Measurements from ENCODE around the gene USF2. TPM values are rescaled to one million over a fixed set of nuclear protein-coding genes. Genes with fewer than 3 reads are reported as not detected.
"Not testable (repeated sequence)": the region's sequence is repeated elsewhere in the genome, so short reads cannot be mapped to it uniquely, and the experiment has no call there.

The USF2 gene
- polyA plus RNA-seq, result 10 to 100 TPM in 1 of 3 donors, 1 to 10 TPM in 1, under 1 TPM in 1; 0.29 to 10.4 (median 7.6) TPM

GRCh38 chr19:35268536-35269437, at the start of gene USF2:
TSS of gene USF2 (plus strand) at chr19:35268962. CDS start at chr19:35269102, 140 bp downstream.
- peaks cover 47 to 60% of the 10 kb centered on the region in 2 donors for H3K4me1 Mint-ChIP-seq
- peaks cover 4 to 19% (median 18%) of the 10 kb centered on the region in 3 donors for H3K36me3 Mint-ChIP-seq
- DNase-seq, result peak; percentile 65 to 75 (median 69)
- H3K27ac Mint-ChIP-seq, result peak within 1 kb of the TSS; percentile 92 to 97 (median 96)
- peaks cover 14 to 21% (median 16%) of the 10 kb centered on the region in 3 donors for H3K27me3 Mint-ChIP-seq (ENCODE audit: low read depth in 3 of 3)
- H3K9me3 Mint-ChIP-seq, result no peaks in the 10 kb centered on the region
- peak within 1 kb of the TSS; percentile 93 to 96 (median 94) for H3K4me3 Mint-ChIP-seq

- no peak overlapping the region for H3K4me3 Mint-ChIP-seq
- peaks cover 2 to 8% (median 2%) of the 10 kb centered on the region in 3 donors for H3K27me3 Mint-ChIP-seq (ENCODE audit: low read depth in 3 of 3)
- H3K4me1 Mint-ChIP-seq, result peaks cover 24 to 28% of the 10 kb centered on the region in 2 donors
- peak overlapping the region in 1 of 6 donors; percentile 59 for H3K27ac Mint-ChIP-seq
- H3K36me3 Mint-ChIP-seq, result no peaks in the 10 kb centered on the region
- DNase-seq, result no peak
- H3K9me3 Mint-ChIP-seq, result no peaks in the 10 kb centered on the region
Observed at GRCh38 chr19:35219008-35219407, 49.8 kb upstream of the USF2 start.

GRCh38 chr19:35220315-35220921, 48.3 kb upstream of the USF2 start:
- no peaks in the 10 kb centered on the region for H3K9me3 Mint-ChIP-seq
- H3K4me1 Mint-ChIP-seq, result peaks cover 12 to 13% of the 10 kb centered on the region in 2 donors
- H3K27ac Mint-ChIP-seq, result peak overlapping the region in 2 of 6 donors; percentile 36 to 55
- no peak for DNase-seq
- H3K4me3 Mint-ChIP-seq, result no peak overlapping the region
- no peaks in the 10 kb centered on the region for H3K36me3 Mint-ChIP-seq
- H3K27me3 Mint-ChIP-seq (ENCODE audit: low read depth in 3 of 3), result peaks cover 2 to 8% (median 3%) of the 10 kb centered on the region in 3 donors

GRCh38 chr19:35220973-35221590, 47.7 kb upstream of the USF2 start:
- H3K4me3 Mint-ChIP-seq, H3K9me3 Mint-ChIP-seq: not testable (repeated sequence)
- H3K27ac Mint-ChIP-seq, result peak overlapping the region in 2 of 6 donors; percentile 36 to 55

GRCh38 chr19:35222373-35223015, 46.3 kb upstream of the USF2 start:
- H3K4me3 Mint-ChIP-seq, result no peak overlapping the region
- no peaks in the 10 kb centered on the region for H3K9me3 Mint-ChIP-seq
- H3K4me1 Mint-ChIP-seq, result peaks cover 0 to 2% of the 10 kb centered on the region in 2 donors
- DNase-seq, result no peak
- H3K27me3 Mint-ChIP-seq (ENCODE audit: low read depth in 3 of 3), result peaks cover 0 to 8% (median 4%) of the 10 kb centered on the region in 3 donors
- peaks cover 0 to 3% (median 0%) of the 10 kb centered on the region in 3 donors for H3K36me3 Mint-ChIP-seq
- H3K27ac Mint-ChIP-seq, result peak overlapping the region in 4 of 6 donors; percentile 11 to 85 (median 48)

More at GRCh38 chr19:35220973-35221590, 47.7 kb upstream of the USF2 start:
- DNase-seq; H3K27me3 Mint-ChIP-seq (ENCODE audit: low read depth in 3 of 3); H3K4me1 Mint-ChIP-seq; H3K36me3 Mint-ChIP-seq: not testable (repeated sequence)

GRCh38 chr19:35223084-35223790, 45.5 kb upstream of the USF2 start:
- Mint-ChIP-seq H3K27me3 (ENCODE audit: low read depth in 3 of 3) (peaks cover 0 to 8% (median 4%) of the 10 kb centered on the region in 3 donors), H3K9me3 (no peaks in the 10 kb centered on the region), H3K4me3 (no peak overlapping the region), H3K4me1 (peaks cover 0 to 2% of the 10 kb centered on the region in 2 donors), H3K36me3 (peaks cover 0 to 3% (median 0%) of the 10 kb centered on the region in 3 donors), H3K27ac (peak overlapping the region in 3 of 6 donors; percentile 5 to 85 (median 42))
- DNase-seq, result no peak

- H3K27ac Mint-ChIP-seq, result peak overlapping the region in 1 of 6 donors; percentile 14
- H3K9me3 Mint-ChIP-seq, result no peaks in the 10 kb centered on the region
- H3K4me3 Mint-ChIP-seq, result no peak overlapping the region
- peaks cover 0 to 2% of the 10 kb centered on the region in 2 donors for H3K4me1 Mint-ChIP-seq
- no peak for DNase-seq
- H3K27me3 Mint-ChIP-seq (ENCODE audit: low read depth in 3 of 3), result peaks cover 0 to 8% (median 6%) of the 10 kb centered on the region in 3 donors
- H3K36me3 Mint-ChIP-seq, result peaks cover 0 to 3% (median 0%) of the 10 kb centered on the region in 3 donors
Observed at GRCh38 chr19:35223862-35224505, 44.8 kb upstream of the USF2 start.

- H3K9me3 Mint-ChIP-seq, result no peaks in the 10 kb centered on the region
- no peak overlapping the region for H3K4me3 Mint-ChIP-seq
- peaks cover 0 to 3% (median 0%) of the 10 kb centered on the region in 3 donors for H3K36me3 Mint-ChIP-seq
- H3K27ac Mint-ChIP-seq, result peak overlapping the region in 3 of 6 donors; percentile 28 to 45 (median 35)
- peaks cover 0 to 6% (median 4%) of the 10 kb centered on the region in 3 donors for H3K27me3 Mint-ChIP-seq (ENCODE audit: low read depth in 3 of 3)
- DNase-seq, result no peak
- peaks cover 0 to 2% of the 10 kb centered on the region in 2 donors for H3K4me1 Mint-ChIP-seq
Observed at GRCh38 chr19:35224681-35225571, 43.8 kb upstream of the USF2 start.

- no peak for DNase-seq
- Mint-ChIP-seq H3K4me3 (no peak overlapping the region), H3K36me3 (peaks cover 0 to 3% (median 0%) of the 10 kb centered on the region in 3 donors), H3K27ac (peak overlapping the region in 2 of 6 donors; percentile 1 to 64), H3K9me3 (no peaks in the 10 kb centered on the region), H3K27me3 (ENCODE audit: low read depth in 3 of 3) (peaks cover 0 to 6% (median 4%) of the 10 kb centered on the region in 3 donors), H3K4me1 (peaks cover 0 to 2% of the 10 kb centered on the region in 2 donors)
Observed at GRCh38 chr19:35225951-35226350, 42.8 kb upstream of the USF2 start.

GRCh38 chr19:35226748-35227147, 42.0 kb upstream of the USF2 start:
- Mint-ChIP-seq H3K9me3 (no peaks in the 10 kb centered on the region), H3K27ac (peak overlapping the region in 3 of 6 donors; percentile 25 to 57 (median 55)), H3K4me3 (no peak overlapping the region), H3K36me3 (peaks cover 0 to 3% (median 0%) of the 10 kb centered on the region in 3 donors), H3K4me1 (peaks cover 0 to 2% of the 10 kb centered on the region in 2 donors), H3K27me3 (ENCODE audit: low read depth in 3 of 3) (peaks cover 0 to 4% (median 2%) of the 10 kb centered on the region in 3 donors)
- DNase-seq, result no peak

GRCh38 chr19:35228177-35228930, 40.4 kb upstream of the USF2 start, which contains the start of gene FAM187B:
TSS of gene FAM187B (minus strand) at chr19:35228739. CDS start at chr19:35228680, 59 bp downstream.
- DNase-seq, result no peak
- peaks cover 0 to 4% (median 0%) of the 10 kb centered on the region in 3 donors for H3K27me3 Mint-ChIP-seq (ENCODE audit: low read depth in 3 of 3)
- peaks cover 0 to 3% (median 0%) of the 10 kb centered on the region in 3 donors for H3K36me3 Mint-ChIP-seq
- H3K27ac Mint-ChIP-seq, result peak within 1 kb of the TSS in 3 of 6 donors; percentile 22 to 67 (median 49)
- no peaks in the 10 kb centered on the region for H3K9me3 Mint-ChIP-seq
- peaks cover 0 to 2% of the 10 kb centered on the region in 2 donors for H3K4me1 Mint-ChIP-seq
- H3K4me3 Mint-ChIP-seq, result no peak within 1 kb of the TSS

All from immature natural killer cell (primary cell).